Spinal cord (tissue), 10 donors: ENCODE results near the gene IPCEF1. TPM values are rescaled to one million over a fixed set of nuclear protein-coding genes. Genes with fewer than 3 reads are reported as not detected.

Experiments
- DNase-seq, 6 donors: peaks; one replicate each; pipeline versions ENCODE4 v3.0.0 to v3.0.0-alpha.2; 2013 to 2015; ENCODE audit warnings: low spot score in 6 of 6, low read depth in 4 of 6
- H3K27ac ChIP-seq: one replicate; pipeline ENCODE4 v1.5.1; 2013; ENCODE audit warnings: low read depth, low read length, control low read depth
- H3K27me3 ChIP-seq: one replicate; pipeline ENCODE4 v1.6.1; 2013; ENCODE audit warnings: low read length; ENCODE audit not compliant: control insufficient read depth, insufficient read depth
- H3K36me3 ChIP-seq: one replicate; pipeline ENCODE4 v1.6.1; 2013; ENCODE audit warnings: low read length; ENCODE audit not compliant: control insufficient read depth, insufficient read depth
- H3K4me1 ChIP-seq: one replicate; pipeline ENCODE4 v1.6.1; 2013; ENCODE audit warnings: low read length; ENCODE audit not compliant: control insufficient read depth, insufficient read depth
- H3K4me3 ChIP-seq: one replicate; pipeline ENCODE4 v1.5.1; 2013; ENCODE audit warnings: low read depth, low read length, control low read depth
- H3K9me3 ChIP-seq: one replicate; pipeline ENCODE4 v1.6.1; 2013; ENCODE audit warnings: low read length; ENCODE audit not compliant: control insufficient read depth, insufficient read depth
- WGBS: methylation state at CpG from one replicate; pipeline ENCODE4 v1.1.5; 2013; ENCODE audit warnings: missing lambda C conversion rate; ENCODE audit not compliant: insufficient coverage; 5-methylcytosine and 5-hydroxymethylcytosine counted together
- polyA plus RNA-seq, 2 donors: library from polyadenylated mRNA; unstranded; fragments of 120-200 nt; gene quantifications; one replicate each; pipeline ENCODE4 v1.2.1, GENCODE V29; 2013; ENCODE audit not compliant: insufficient read length in 2 of 2
- total RNA-seq, 2 donors: library from RNA; depleted of rRNA in 1 of 2; stranded (reverse); fragments of 120-200 nt in 1 of 2; fragments of >200 nt in 1 of 2; gene quantifications; one replicate each; pipeline versions ENCODE4 v1.2.3 to v1.2.4, GENCODE V29; 2013 to 2014
- donor health status: healthy.

Gene IPCEF1
- total and polyA plus RNA-seq, 4 donors: 5.4 to 11.8 (median 8.2) TPM

DNA sequence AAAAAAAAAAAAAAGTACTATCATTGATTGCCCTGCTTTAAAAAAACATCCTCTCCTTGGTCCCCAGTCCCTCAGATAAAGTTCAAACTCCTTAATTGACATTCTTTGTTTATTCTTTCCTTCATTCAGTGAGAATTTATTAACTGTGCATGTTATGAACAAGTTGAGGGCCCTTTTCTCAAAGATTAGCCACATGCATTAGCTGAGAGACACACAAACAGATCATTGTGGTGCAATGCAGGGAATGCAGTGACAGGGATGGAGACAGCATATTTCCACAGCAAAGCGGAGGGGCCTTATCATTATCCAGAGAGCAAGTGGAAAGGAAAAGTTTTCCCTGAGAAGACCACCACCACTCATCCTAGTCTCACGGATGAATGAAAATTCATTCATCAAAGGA is 21.9 kb upstream of the IPCEF1 start:
- Histone ChIP-seq H3K9me3 (no peaks in the 10 kb centered on the region), H3K27me3 (no peaks in the 10 kb centered on the region), H3K27ac (no peak overlapping the region), H3K36me3 (no peaks in the 10 kb centered on the region), H3K4me1 (no peaks in the 10 kb centered on the region), H3K4me3 (no peak overlapping the region)
- WGBS: no CpG with 5 or more reads among the region's 2 CpGs
- DNase-seq: no peak

- Histone ChIP-seq H3K4me1 (no peaks in the 10 kb centered on the region), H3K9me3 (no peaks in the 10 kb centered on the region), H3K27ac (no peak overlapping the region), H3K27me3 (no peaks in the 10 kb centered on the region), H3K36me3 (no peaks in the 10 kb centered on the region), H3K4me3 (no peak overlapping the region)
- WGBS: 97% methylated on average over 4 of the region's 4 CpGs
- DNase-seq: no peak
These were observed 21.1 kb upstream of the IPCEF1 start for GRCh38 chr6:154377726-154378125.

- 80% methylated on average over 1 of the region's 2 CpGs for WGBS
- H3K9me3 ChIP-seq: no peaks in the 10 kb centered on the region
- H3K27me3 ChIP-seq: no peaks in the 10 kb centered on the region
- no peak overlapping the region for H3K4me3 ChIP-seq
- no peak overlapping the region for H3K27ac ChIP-seq
- H3K36me3 ChIP-seq: no peaks in the 10 kb centered on the region
- H3K4me1 ChIP-seq: no peaks in the 10 kb centered on the region
- DNase-seq: no peak
These were observed 17.4 kb upstream of the IPCEF1 start for GRCh38 chr6:154373971-154374370.

GRCh38 chr6:154371281-154371680 is 14.7 kb upstream of the IPCEF1 start:
- Histone ChIP-seq H3K27me3 (no peaks in the 10 kb centered on the region), H3K9me3 (no peaks in the 10 kb centered on the region), H3K27ac (no peak overlapping the region), H3K36me3 (no peaks in the 10 kb centered on the region), H3K4me3 (no peak overlapping the region), H3K4me1 (no peaks in the 10 kb centered on the region)
- DNase-seq: no peak
- 84% methylated on average over 3 of the region's 4 CpGs for WGBS

GRCh38 chr6:154370545-154370944 is 13.9 kb upstream of the IPCEF1 start:
- Histone ChIP-seq H3K27ac (no peak overlapping the region), H3K27me3 (no peaks in the 10 kb centered on the region), H3K9me3 (no peaks in the 10 kb centered on the region), H3K4me3 (no peak overlapping the region), H3K36me3 (no peaks in the 10 kb centered on the region), H3K4me1 (no peaks in the 10 kb centered on the region)
- WGBS: no CpG with 5 or more reads among the region's 4 CpGs
- DNase-seq: peak in 3 of 6 donors; percentile 38 to 87 (median 80)

DNA sequence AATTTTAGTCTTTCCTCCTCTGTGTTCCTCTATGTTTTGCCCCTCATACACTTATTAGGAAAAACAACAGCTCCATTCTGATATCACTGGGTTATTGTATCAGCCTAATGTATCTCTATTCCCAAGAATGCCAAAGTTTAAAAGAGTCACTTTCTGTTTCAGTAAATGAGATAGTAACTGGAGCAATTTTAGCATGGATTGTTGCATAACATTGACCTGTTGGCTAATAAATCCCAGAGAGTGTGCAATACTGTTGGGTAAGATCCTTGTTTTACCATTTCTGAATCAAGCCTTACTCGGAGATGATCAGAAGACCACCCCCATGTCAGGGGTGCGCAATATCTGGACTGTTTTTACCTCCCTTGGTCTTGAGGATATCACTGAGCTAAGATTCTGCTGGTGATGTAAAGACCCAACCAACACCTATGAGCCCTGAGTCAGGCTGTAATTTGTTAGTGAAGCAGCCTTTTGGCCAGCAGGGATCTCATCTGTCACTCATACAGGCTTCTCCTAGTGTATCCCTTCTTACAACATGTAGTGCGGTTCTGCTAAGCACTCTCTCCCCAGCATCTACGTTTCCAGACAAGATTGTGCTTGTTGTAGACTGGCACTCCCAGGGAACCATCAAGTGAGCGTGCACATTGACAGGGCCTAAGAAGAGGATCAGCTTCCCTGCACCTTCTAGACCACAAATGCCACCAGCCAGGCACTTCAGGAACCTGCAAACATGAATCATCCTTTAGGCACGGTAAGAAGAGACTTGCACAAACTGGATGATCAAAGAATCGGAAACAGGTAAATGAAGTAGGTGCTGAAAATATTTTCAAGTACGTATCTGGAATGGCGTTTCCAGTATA is 11.5 kb upstream of the IPCEF1 start:
- H3K27me3 ChIP-seq: no peaks in the 10 kb centered on the region
- no peak overlapping the region for H3K4me3 ChIP-seq
- WGBS: 98% methylated on average over 7 of the region's 9 CpGs
- no peaks in the 10 kb centered on the region for H3K36me3 ChIP-seq
- no peak overlapping the region for H3K27ac ChIP-seq
- H3K9me3 ChIP-seq: no peaks in the 10 kb centered on the region
- no peak for DNase-seq
- H3K4me1 ChIP-seq: no peaks in the 10 kb centered on the region

- no peak for DNase-seq
- no peaks in the 10 kb centered on the region for H3K27me3 ChIP-seq
- no peaks in the 10 kb centered on the region for H3K36me3 ChIP-seq
- H3K27ac ChIP-seq: no peak overlapping the region
- no peaks in the 10 kb centered on the region for H3K4me1 ChIP-seq
- no peak overlapping the region for H3K4me3 ChIP-seq
- H3K9me3 ChIP-seq: no peaks in the 10 kb centered on the region
- WGBS: 94% methylated on average over 2 of the region's 5 CpGs
These were observed 10.7 kb upstream of the IPCEF1 start for GRCh38 chr6:154367336-154367735.

DNA sequence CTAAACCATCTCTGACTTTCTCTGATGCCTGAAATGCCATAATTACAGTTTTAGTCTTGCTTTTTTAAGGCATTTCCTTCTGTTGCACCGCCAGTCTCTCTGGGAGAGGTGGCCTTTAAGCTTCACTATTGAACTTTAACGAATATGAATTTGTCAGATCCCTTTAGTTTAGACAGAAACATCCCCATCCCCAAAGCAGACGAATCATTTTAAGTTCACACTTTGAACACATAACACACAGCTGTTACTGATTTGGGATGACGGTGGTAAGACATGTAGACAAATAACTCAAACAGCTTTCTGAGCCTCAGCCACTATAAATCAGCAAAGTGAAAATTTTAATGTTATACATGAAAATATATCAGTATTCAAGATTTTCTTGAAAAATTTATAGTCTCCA is 7.2 kb upstream of the IPCEF1 start:
- DNase-seq: no peak
- H3K4me3 ChIP-seq: no peak overlapping the region
- WGBS: no CpG with 5 or more reads among the region's 4 CpGs

DNA sequence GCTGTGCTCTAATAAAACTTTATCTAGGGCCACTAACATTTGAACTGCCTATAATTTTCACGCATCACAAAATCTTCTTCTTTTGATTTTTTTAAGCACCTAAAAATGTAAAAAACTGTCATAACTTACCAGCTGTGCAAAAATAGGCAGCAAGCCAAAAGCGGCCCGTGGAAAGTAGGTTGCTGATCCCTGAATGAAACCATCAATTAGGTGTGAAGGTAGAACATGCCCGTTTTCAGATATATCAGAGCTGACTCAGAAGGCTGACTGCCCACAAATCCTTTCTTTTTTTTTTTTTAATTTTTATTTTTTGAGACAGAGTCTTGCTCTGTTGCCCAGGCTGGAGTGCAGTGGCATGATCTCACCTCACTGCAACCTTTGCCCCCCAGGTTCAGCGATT is 4.9 kb upstream of the IPCEF1 start:
- peak in 1 of 6 donors; percentile 13 for DNase-seq
- Histone ChIP-seq H3K9me3 (no peaks in the 10 kb centered on the region), H3K27me3 (no peaks in the 10 kb centered on the region), H3K27ac (no peak overlapping the region), H3K4me3 (no peak overlapping the region), H3K36me3 (no peaks in the 10 kb centered on the region), H3K4me1 (peaks cover 10% of the 10 kb centered on the region)
- 100% methylated on average over 1 of the region's 5 CpGs for WGBS

More for the DNA sequence above, 7.2 kb upstream of the IPCEF1 start:
- no peaks in the 10 kb centered on the region for H3K9me3 ChIP-seq
- peaks cover 10% of the 10 kb centered on the region for H3K4me1 ChIP-seq
- H3K36me3 ChIP-seq: no peaks in the 10 kb centered on the region
- no peak overlapping the region for H3K27ac ChIP-seq
- H3K27me3 ChIP-seq: no peaks in the 10 kb centered on the region

GRCh38 chr6:154360476-154360875 is 3.9 kb upstream of the IPCEF1 start:
- H3K36me3 ChIP-seq: no peaks in the 10 kb centered on the region
- DNase-seq: no peak
- H3K9me3 ChIP-seq: no peaks in the 10 kb centered on the region
- no CpG with 5 or more reads among the region's 3 CpGs for WGBS
- no peak overlapping the region for H3K4me3 ChIP-seq
- H3K27me3 ChIP-seq: no peaks in the 10 kb centered on the region
- H3K27ac ChIP-seq: no peak overlapping the region
- H3K4me1 ChIP-seq: peaks cover 10% of the 10 kb centered on the region
